RWPE1 (cell line): ENCODE results near the gene GNG5.

ENCODE experiments used
- CTCF ChIA-PET: fragments of 350-600 bp; sonication (Branson Sonifier 250); formaldehyde crosslinking; extraction: SDS; loops from one replicate; lab custom pipeline; 2021; lab: Yijun Ruan, JAX
- POLR2A ChIA-PET: fragments of 400-600 bp; formaldehyde crosslinking; extraction: SDS; loops from one replicate; lab custom pipeline; 2020; ENCODE audit warnings: antibody characterized with exemption; ENCODE audit not compliant: low non-redundant PET; lab: Yijun Ruan, JAX
- DNase-seq: peaks from one replicate; pipeline ENCODE4 v3.0.0; 2012; ENCODE audit warnings: low spot score
- H3K27ac ChIP-seq: fragments of 450-650 bp; 2 replicates; pipeline ENCODE4 v1.5.1; 2017
- CTCF ChIP-seq: fragments of 450-650 bp; conservative IDR thresholded peaks from 2 replicates; pipeline ENCODE4 v1.5.1; 2017; ENCODE audit warnings: low read depth, mild to moderate bottlenecking

The GNG5 gene

GRCh38 chr1:84479998-84480397, 26.4 kb downstream of the GNG5 start:
- DNase-seq: no peak
- peak overlapping the region; percentile 91; the same call in 1 of the 2 replicates for H3K27ac ChIP-seq
- CTCF ChIA-PET: interaction anchor here (1.6 kb wide), 1 partner anchor 141 kb away, joined by 4 read pairs; no protein-coding TSS in a partner anchor
- POLR2A ChIA-PET: no interaction called here
- no peak for TF ChIP-seq CTCF

GRCh38 chr1:84478876-84479868, 27.2 kb downstream of the GNG5 start, which contains the start of gene RPF1:
Gene RPF1 (plus strand): TSS chr1:84479266. CDS start chr1:84479282, 16 bp downstream.
- ChIA-PET CTCF (interaction anchor here (0.6 kb wide), 2 partner anchors 214 to 375 kb away, joined by 3 read pairs; no protein-coding TSS in a partner anchor), POLR2A (no interaction called here)
- DNase-seq: peak; percentile 71
- peak within 1 kb of the TSS; percentile 91 for H3K27ac ChIP-seq
- no peak for TF ChIP-seq CTCF

GRCh38 chr1:84476225-84476624, 30.2 kb downstream of the GNG5 start:
- no peak for DNase-seq
- H3K27ac ChIP-seq: no peak overlapping the region
- no peak for TF ChIP-seq CTCF
- ChIA-PET POLR2A (no interaction called here), CTCF (no interaction called here)

GRCh38 chr1:84467298-84467697, 39.1 kb downstream of the GNG5 start:
- CTCF ChIA-PET: interaction anchor here (0.6 kb wide), 1 partner anchor 469 kb away, joined by 3 read pairs; no protein-coding TSS in a partner anchor
- no peak for TF ChIP-seq CTCF
- H3K27ac ChIP-seq: no peak overlapping the region
- no peak for DNase-seq
- POLR2A ChIA-PET: no interaction called here

- TF ChIP-seq CTCF: no peak
- H3K27ac ChIP-seq: no peak overlapping the region
- CTCF ChIA-PET: interaction anchor here (0.7 kb wide), 1 partner anchor 13 kb away, joined by 5 read pairs; no protein-coding TSS in a partner anchor
- POLR2A ChIA-PET: interaction anchor here (0.6 kb wide), 1 partner anchor 121 kb away, joined by 4 read pairs; no protein-coding TSS in a partner anchor
- no peak for DNase-seq
Measured at GRCh38 chr1:84462118-84462517, 44.3 kb downstream of the GNG5 start.

- H3K27ac ChIP-seq: no peak overlapping the region
- DNase-seq: no peak
- CTCF ChIA-PET: no interaction called here
- POLR2A ChIA-PET: no interaction called here
- TF ChIP-seq CTCF: no peak
Measured at GRCh38 chr1:84452436-84452835, 53.9 kb downstream of the GNG5 start.
